SK-N-SH (cell line): ENCODE measurements around the gene CCDC81. TPM values are rescaled to one million over a fixed set of nuclear protein-coding genes. Genes with fewer than 3 reads are reported as not detected.

ENCODE experiments used
- CTCF ChIA-PET: fragments of 300-600, 350-600 bp; formaldehyde crosslinking; extraction: SDS; loops from one replicate; lab custom pipeline; 2021; lab: Yijun Ruan, JAX
- POLR2A ChIA-PET: fragments of 350-600 bp; sonication (Branson Sonifier 250); formaldehyde crosslinking; extraction: SDS; loops from one replicate; lab custom pipeline; 2020; ENCODE audit warnings: antibody characterized with exemption, inconsistent platforms; lab: Yijun Ruan, JAX
- DNase-seq: peaks from one replicate; pipeline ENCODE4 v3.0.0; 2012
- H2AFZ ChIP-seq: fragments of 200-600 bp; sonication (generic); 2 replicates; pipeline ENCODE4 v1.8.1; 2016; ENCODE audit warnings: antibody characterized with exemption, mild to moderate bottlenecking, low read depth
- H3F3A ChIP-seq: fragments of 200-600 bp; sonication (generic); replicated peaks from 2 replicates; pipeline ENCODE3; 2016; ENCODE audit warnings: antibody characterized with exemption, mild to moderate bottlenecking; ENCODE audit not compliant: insufficient read depth
- H3K27ac ChIP-seq, 2 experiments: fragments of 200-500 bp in 1 of 2; fragments of 200-600 bp in 1 of 2; sonication (Bioruptor generic) in 1 of 2; sonication (generic), shearing (Covaris generic) in 1 of 2; 2 replicates each; pipeline versions ENCODE4 v1.5.1 to v1.6.1; 2014 to 2016; ENCODE audit warnings: low read depth in 2 of 2, inconsistent platforms in 1 of 2, low read length in 1 of 2, mild to moderate bottlenecking in 1 of 2, mixed read lengths in 1 of 2
- H3K27me3 ChIP-seq: fragments of 200-600 bp; sonication (generic), shearing (Covaris generic); 2 replicates; pipeline ENCODE4 v1.6.1; 2016; ENCODE audit warnings: mixed run types; ENCODE audit not compliant: insufficient read depth
- H3K36me3 ChIP-seq, 2 experiments: fragments of 200-500 bp in 1 of 2; fragments of 200-600 bp in 1 of 2; sonication (Bioruptor generic) in 1 of 2; sonication (generic) in 1 of 2; replicated peaks in 1 of 2; 2 replicates each; pipeline versions ENCODE3 to v1.5.1; 2014 to 2016; ENCODE audit warnings: low read length in 1 of 2, mild to moderate bottlenecking in 1 of 2; ENCODE audit not compliant: insufficient read depth in 2 of 2, control insufficient read depth in 1 of 2
- H3K4me1 ChIP-seq, 2 experiments: fragments of 200-500 bp in 1 of 2; fragments of 200-600 bp in 1 of 2; sonication (Bioruptor generic) in 1 of 2; sonication (generic), shearing (Covaris generic) in 1 of 2; 2 replicates each; pipeline versions ENCODE4 v1.5.1 to v1.6.1; 2014 to 2016; ENCODE audit warnings: low read depth in 1 of 2, low read length in 1 of 2, mixed run types in 1 of 2; ENCODE audit not compliant: insufficient read depth in 2 of 2, control insufficient read depth in 1 of 2
- H3K4me2 ChIP-seq: fragments of 200-600 bp; sonication (generic), shearing (Covaris generic); 2 replicates; pipeline ENCODE4 v1.6.1; 2017; ENCODE audit warnings: mixed run types
- H3K4me3 ChIP-seq, 2 experiments: fragments of 200-500 bp in 1 of 2; fragments of 200-600 bp in 1 of 2; sonication (Bioruptor generic) in 1 of 2; sonication (generic), shearing (Covaris generic) in 1 of 2; 2 replicates each; pipeline versions ENCODE4 v1.5.1 to v1.8.1; 2014 to 2016; ENCODE audit warnings: low read depth in 2 of 2, inconsistent platforms in 1 of 2, low read length in 1 of 2, mild to moderate bottlenecking in 1 of 2, mixed read lengths in 1 of 2, moderate library complexity in 1 of 2
- H3K79me2 ChIP-seq: fragments of 200-600 bp; sonication (generic); 2 replicates; pipeline ENCODE4 v1.8.1; 2017; ENCODE audit warnings: mild to moderate bottlenecking; ENCODE audit not compliant: insufficient read depth
- H3K9ac ChIP-seq: fragments of 200-600 bp; sonication (generic); 2 replicates; pipeline ENCODE4 v1.6.1; 2017; ENCODE audit warnings: mixed run types
- H3K9me2 ChIP-seq: fragments of 200-600 bp; sonication (generic); 2 replicates; pipeline ENCODE4 v1.6.1; 2017; ENCODE audit warnings: mixed run types
- H3K9me3 ChIP-seq: fragments of 200-600 bp; sonication (generic); 2 replicates; pipeline ENCODE4 v1.6.1; 2017; ENCODE audit warnings: mixed run types, mild to moderate bottlenecking, moderate library complexity
- H4K20me1 ChIP-seq: fragments of 200-600 bp; sonication (generic); 2 replicates; pipeline ENCODE4 v1.6.1; 2017; ENCODE audit warnings: mild to moderate bottlenecking, mixed run types; ENCODE audit not compliant: insufficient read depth
- CTCF ChIP-seq: fragments of 200-600 bp; sonication (generic); IDR thresholded peaks from 2 replicates; pipeline ENCODE4 v1.6.1; 2017; ENCODE audit warnings: antibody characterized with exemption, mild to moderate bottlenecking, moderate library complexity
- ELF1 ChIP-seq: IDR thresholded peaks from 2 replicates; pipeline ENCODE4 v1.4.0; 2012
- FOXJ3 ChIP-seq: sonication (generic); formaldehyde crosslinking; IDR thresholded peaks from 2 replicates; pipeline ENCODE4 v1.5.1; 2020; ENCODE audit warnings: mild to moderate bottlenecking, missing genetic modification reagents
- GABPA ChIP-seq: IDR thresholded peaks from 2 replicates; pipeline ENCODE4 v1.4.0; 2012; ENCODE audit warnings: low read depth, mild to moderate bottlenecking
- IRF3 ChIP-seq: fragments of 150-350 bp; IDR thresholded peaks from 2 replicates; pipeline ENCODE4 v1.6.1; 2016; ENCODE audit warnings: mild to moderate bottlenecking, low read depth, low read length
- MEF2A ChIP-seq: IDR thresholded peaks from 2 replicates; pipeline ENCODE4 v1.4.0; 2012; ENCODE audit warnings: low read depth, borderline replicate concordance
- RAD21 ChIP-seq: IDR thresholded peaks from 2 replicates; pipeline ENCODE4 v1.6.1; 2012; ENCODE audit warnings: mild to moderate bottlenecking, low read length
- RFX5 ChIP-seq: IDR thresholded peaks from 2 replicates; pipeline ENCODE4 v1.6.1; 2012; ENCODE audit warnings: mild to moderate bottlenecking, improper control_type of control experiment, low read length
- RXRA ChIP-seq: IDR thresholded peaks from 2 replicates; pipeline ENCODE4 v1.4.0; 2012; ENCODE audit warnings: low read depth, mild to moderate bottlenecking, borderline replicate concordance
- SMC3 ChIP-seq: IDR thresholded peaks from 2 replicates; pipeline ENCODE4 v1.6.1; 2012; ENCODE audit warnings: low read depth, low read length, improper control_type of control experiment
- TAF1 ChIP-seq: IDR thresholded peaks from 2 replicates; pipeline ENCODE4 v1.6.1; 2012; ENCODE audit warnings: low read depth, mild to moderate bottlenecking, low read length, moderate library complexity, borderline replicate concordance
- TCF12 ChIP-seq: IDR thresholded peaks from 2 replicates; pipeline ENCODE4 v1.4.0; 2012
- YY1 ChIP-seq: IDR thresholded peaks from 2 replicates; pipeline ENCODE4 v1.4.0; 2012; ENCODE audit warnings: low read depth, mild to moderate bottlenecking
- WGBS: methylation state at CpG from one replicate; pipeline ENCODE4 v1.1.6; 2017; ENCODE audit warnings: low lambda C conversion rate; 5-methylcytosine and 5-hydroxymethylcytosine counted together
- polyA plus RNA-seq, 3 experiments: library from polyadenylated mRNA; depleted of rRNA; stranded (reverse); fragments of >200 nt; gene quantifications; 2 replicates each; pipeline ENCODE4 v1.2.3, GENCODE V29; 2012
- TF ChIP-seq, protein P1 (sequence below): IDR thresholded peaks from 2 replicates; pipeline ENCODE4 v1.4.0; 2012; ENCODE audit warnings: low read depth, borderline replicate concordance

Gene CCDC81
- polyA plus RNA-seq, 1 of the 3 experiments (the other 2 are of a cell fraction), result 0.49 TPM

GRCh38 chr11:86453290-86454030 is 78.8 kb downstream of the CCDC81 start:
- Histone ChIP-seq H3K4me2 (no peak overlapping the region), H4K20me1 (no peaks in the 10 kb centered on the region), H3K9me2 (no peaks in the 10 kb centered on the region), H3F3A (no peaks in the 10 kb centered on the region), H3K79me2 (no peaks in the 10 kb centered on the region), H2AFZ (no peak overlapping the region), H3K36me3 (no peaks in the 10 kb centered on the region), H3K4me3 (no peak overlapping the region), H3K9ac (no peak overlapping the region), H3K9me3 (no peaks in the 10 kb centered on the region), H3K27ac (no peak overlapping the region), H3K27me3 (no peaks in the 10 kb centered on the region), H3K4me1 (no peaks in the 10 kb centered on the region)
- TF ChIP-seq CTCF (peak; percentile 30; the same call in 1 of the 2 replicates), YY1 (no peak)
- no peak for DNase-seq
- ChIA-PET POLR2A (no interaction called here), CTCF (interaction anchor here (0.6 to 9.1 kb wide), 6 partner anchors 12 to 834 kb away, joined by 3 to 42 read pairs (median 3); no protein-coding TSS in a partner anchor)
- WGBS, result 88% methylated on average over 2 of the region's 2 CpGs

DNA sequence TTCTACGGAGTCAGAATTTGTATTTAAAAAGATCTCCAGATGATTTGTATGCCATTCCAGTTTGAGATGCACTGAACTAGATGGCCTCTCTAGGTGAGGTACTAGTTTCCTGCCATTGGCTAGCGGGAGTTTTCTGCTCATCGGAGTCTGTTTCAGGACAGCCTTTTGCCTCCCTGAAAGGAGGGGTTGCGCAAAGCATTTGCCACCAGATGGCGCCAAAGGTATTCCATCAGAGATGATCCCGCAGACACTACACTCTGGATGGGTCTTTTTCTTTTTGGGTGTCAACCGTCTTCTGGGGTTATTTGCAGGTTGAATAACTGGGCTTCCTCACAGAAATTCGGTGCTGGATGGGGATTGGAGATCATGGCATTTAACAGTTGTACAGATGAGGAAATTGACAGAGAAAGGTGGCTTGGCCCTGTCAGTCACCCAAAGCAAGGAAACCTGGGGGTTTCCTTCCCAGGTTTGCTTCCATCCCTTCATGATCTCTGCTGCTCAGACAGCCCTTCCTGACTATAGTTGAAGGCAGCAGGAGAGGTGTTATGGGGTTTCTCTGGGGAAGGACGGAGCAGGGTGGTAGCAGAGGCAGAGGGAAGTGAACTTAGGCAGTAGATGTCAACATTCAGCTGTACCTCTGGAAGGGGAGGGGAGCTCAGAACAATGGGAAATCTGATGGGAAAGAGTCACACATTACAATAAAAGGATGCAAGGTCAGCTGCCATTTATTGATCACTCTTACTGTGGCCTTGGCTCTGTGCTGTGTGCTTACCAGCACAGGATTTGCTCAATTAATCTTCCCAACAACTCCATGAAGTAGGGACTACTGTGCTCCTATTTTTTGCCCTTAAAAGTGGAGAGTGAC is 81.6 kb downstream of the CCDC81 start:
- Histone ChIP-seq H3F3A (peaks cover 7% of the 10 kb centered on the region), H2AFZ (0 out of 2 replicates have a peak overlapping the region, but pooled peaks have one; percentile 34), H3K4me2 (no peak overlapping the region), H3K27me3 (no peaks in the 10 kb centered on the region), H4K20me1 (no peaks in the 10 kb centered on the region), H3K4me3 (no peak overlapping the region; a peak in 1 of 4 replicates), H3K9me2 (no peaks in the 10 kb centered on the region), H3K9ac (no peak overlapping the region), H3K36me3 (no peaks in the 10 kb centered on the region), H3K79me2 (no peaks in the 10 kb centered on the region), H3K4me1 (peaks cover 2 to 21% of the 10 kb centered on the region in 2 experiments; a peak in 3 of 4 replicates), H3K9me3 (no peaks in the 10 kb centered on the region), H3K27ac (no peak overlapping the region)
- CTCF ChIA-PET, result interaction anchor here (0.6 to 9.1 kb wide), 28 partner anchors 9 to 1005 kb away, joined by 3 to 42 read pairs (median 4); partner anchors contain the start of gene CCDC83
- POLR2A ChIA-PET, result interaction anchor here (0.7 kb wide), 1 partner anchor 115 kb away, joined by 3 read pairs; no protein-coding TSS in a partner anchor
- WGBS, result 28% methylated on average over 9 of the region's 9 CpGs
- DNase-seq, result peak; percentile 75
- TF ChIP-seq SMC3 (peak; percentile 97), TAF1 (0 out of 2 replicates have a peak, but pooled peaks have one; percentile 27), RXRA (no peak), IRF3 (no peak), ELF1 (no peak), MEF2A (no peak), FOXJ3 (CRISPR knock-in tag) (no peak), CTCF (peak; percentile 94), RAD21 (peak; percentile 94), GABPA (no peak), RFX5 (0 out of 2 replicates have a peak, but pooled peaks have one; percentile 30), TCF12 (no peak)
- TF ChIP-seq, protein P1, sequence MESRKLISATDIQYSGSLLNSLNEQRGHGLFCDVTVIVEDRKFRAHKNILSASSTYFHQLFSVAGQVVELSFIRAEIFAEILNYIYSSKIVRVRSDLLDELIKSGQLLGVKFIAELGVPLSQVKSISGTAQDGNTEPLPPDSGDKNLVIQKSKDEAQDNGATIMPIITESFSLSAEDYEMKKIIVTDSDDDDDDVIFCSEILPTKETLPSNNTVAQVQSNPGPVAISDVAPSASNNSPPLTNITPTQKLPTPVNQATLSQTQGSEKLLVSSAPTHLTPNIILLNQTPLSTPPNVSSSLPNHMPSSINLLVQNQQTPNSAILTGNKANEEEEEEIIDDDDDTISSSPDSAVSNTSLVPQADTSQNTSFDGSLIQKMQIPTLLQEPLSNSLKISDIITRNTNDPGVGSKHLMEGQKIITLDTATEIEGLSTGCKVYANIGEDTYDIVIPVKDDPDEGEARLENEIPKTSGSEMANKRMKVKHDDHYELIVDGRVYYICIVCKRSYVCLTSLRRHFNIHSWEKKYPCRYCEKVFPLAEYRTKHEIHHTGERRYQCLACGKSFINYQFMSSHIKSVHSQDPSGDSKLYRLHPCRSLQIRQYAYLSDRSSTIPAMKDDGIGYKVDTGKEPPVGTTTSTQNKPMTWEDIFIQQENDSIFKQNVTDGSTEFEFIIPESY, result no peak
